Measurements from ENCODE around the gene YAF2.
A peak's percentile ranks its signal among the peaks of the same experiment; 100 is the strongest.

Gene YAF2

DNA sequence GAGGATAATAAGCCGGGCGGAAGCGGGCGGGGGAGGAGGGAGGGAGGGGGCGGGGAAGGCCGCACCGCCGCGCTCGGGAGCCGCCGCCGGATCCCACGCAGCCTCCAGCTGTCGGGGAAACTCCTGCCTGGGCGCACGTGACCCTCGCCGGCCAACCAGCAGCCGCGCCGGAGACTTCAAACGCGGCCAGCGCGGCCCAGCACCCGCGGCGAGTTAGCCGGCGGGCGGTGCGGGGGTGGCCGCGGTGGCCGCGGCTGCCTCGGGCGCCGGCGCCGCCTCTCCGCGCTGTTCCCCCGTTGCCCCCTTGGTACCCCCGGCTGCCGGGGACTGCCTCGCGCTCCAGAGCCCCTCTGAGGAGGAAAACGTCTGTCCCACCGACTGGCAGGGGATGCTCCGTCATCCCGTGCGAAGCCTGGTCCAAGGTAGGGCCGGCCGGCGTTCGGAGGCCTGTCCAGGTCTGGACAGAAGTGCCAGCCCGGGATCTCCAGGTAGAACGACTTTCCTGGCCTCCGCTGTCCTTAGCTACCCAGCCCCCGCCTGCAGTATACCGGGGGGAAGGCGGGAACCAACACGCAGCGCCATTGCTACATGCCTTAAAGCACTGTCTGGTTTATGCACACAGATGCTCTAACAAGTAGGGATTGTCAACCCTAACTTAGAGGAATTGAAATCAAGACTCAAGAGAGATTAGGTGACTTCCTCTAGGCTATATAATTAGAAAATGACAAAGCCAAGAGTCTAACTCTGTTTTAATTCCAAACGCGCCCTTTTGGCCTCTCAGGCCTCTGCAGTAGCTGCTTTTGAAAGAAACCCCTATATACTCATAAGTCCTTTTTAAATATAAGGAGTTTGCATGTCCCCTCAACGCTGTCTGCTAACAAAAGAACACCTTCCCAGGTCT is at the start of gene YAF2:
Gene YAF2, minus strand, starts transcription at position 9 of the 901 bp plus-strand sequence. CDS start 68 bp downstream, outside the sequence.
- DNase-seq, result peak; percentile 95

GRCh38 chr12:42286741-42287140 is 48.7 kb upstream of the YAF2 start:
- no peak for DNase-seq

DNA sequence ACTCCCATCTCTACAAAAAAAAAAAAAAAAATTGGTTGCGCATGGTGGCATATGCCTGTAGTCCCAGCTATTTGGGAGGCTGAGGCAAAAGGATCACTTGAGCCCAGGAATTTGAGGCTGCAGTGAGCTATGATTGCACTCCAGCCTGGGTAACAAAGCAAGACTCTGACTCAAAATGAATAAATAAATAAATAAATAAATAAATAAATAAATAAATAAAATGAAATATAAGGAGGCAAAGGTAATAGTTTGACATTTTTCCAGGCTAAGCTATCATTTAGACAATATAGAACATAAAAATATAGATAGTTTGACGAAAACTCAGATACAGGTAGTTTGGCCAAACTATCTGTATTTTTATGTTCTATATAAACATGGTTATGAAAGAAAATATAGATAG is 47.4 kb upstream of the YAF2 start:
- no peak for DNase-seq

DNA sequence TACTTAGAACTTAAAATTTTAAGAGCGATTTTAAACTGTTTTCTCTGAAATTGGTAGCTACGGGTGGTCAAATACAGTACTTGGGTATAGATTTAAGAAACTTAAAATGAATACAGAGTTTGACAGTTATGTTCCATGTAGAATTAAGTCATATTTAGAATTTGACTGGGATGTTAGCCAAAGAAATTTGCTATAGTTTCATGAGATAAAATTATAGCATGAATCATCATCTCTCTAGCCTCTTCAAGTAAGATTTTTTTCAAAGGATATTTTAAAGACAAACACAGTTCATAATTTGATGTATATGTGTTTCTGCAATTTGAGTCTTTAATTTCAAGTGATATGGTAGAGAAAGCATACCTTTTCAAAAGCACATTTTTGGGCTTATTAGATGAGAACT is 46.8 kb upstream of the YAF2 start:
- DNase-seq, result peak; percentile 39

DNA sequence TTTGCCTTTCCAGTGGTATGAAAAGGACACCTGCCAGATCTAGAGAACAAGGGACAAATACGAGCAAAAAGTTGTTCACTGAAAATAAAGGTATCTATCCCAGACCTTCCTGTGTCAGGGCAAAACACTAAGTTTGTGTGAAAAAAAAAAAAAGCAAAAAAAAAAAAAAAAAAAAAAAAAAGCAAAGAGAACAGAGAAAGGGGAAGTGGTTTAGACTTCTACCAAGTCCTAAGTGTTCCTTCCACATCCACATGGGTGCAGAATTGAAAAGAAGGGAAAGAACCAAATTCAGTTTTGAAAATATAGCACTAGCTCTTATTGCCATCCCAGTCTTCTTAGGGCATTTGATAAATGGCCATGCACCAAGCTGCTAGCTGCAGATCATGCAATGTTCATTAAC is 46.1 kb upstream of the YAF2 start:
- DNase-seq, result peak; percentile 74

- peak; percentile 47 for DNase-seq
Observed at GRCh38 chr12:42283739-42284138, 45.7 kb upstream of the YAF2 start.

- no peak for DNase-seq
Observed at GRCh38 chr12:42282294-42282693, 44.2 kb upstream of the YAF2 start.

- DNase-seq, result no peak
Observed at GRCh38 chr12:42281844-42282243, 43.8 kb upstream of the YAF2 start.

- DNase-seq, result no peak
Observed at GRCh38 chr12:42281278-42281677, 43.2 kb upstream of the YAF2 start.

GRCh38 chr12:42278128-42278510 is 40.1 kb upstream of the YAF2 start:
- DNase-seq, result no peak

- no peak for DNase-seq
Observed at GRCh38 chr12:42277396-42278127, 39.5 kb upstream of the YAF2 start.

- no peak for DNase-seq
Observed at GRCh38 chr12:42275499-42275898, 37.5 kb upstream of the YAF2 start.

DNA sequence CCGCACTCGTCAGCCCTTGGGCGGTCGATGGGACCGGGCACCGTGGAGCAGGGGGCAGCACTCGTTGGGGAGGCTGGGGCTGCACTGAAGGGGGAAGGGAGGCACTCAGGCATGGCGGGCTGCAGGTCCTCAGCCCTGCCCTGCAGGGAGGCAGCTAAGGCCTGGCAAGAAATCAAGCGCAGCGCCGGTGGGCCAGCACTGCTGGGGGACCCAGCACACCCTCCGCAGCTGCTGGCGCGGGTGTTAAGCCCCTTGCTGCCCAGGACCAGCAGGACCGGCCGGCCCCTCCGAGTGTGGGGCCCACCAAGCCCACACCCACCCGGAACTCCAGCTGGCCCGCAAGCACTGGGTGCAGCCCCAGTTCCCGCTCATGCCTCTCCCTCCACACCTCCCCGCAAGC is 35.7 kb upstream of the YAF2 start:
- DNase-seq, result no peak

GRCh38 chr12:42270596-42270995 is 32.5 kb upstream of the YAF2 start:
- no peak for DNase-seq

DNA sequence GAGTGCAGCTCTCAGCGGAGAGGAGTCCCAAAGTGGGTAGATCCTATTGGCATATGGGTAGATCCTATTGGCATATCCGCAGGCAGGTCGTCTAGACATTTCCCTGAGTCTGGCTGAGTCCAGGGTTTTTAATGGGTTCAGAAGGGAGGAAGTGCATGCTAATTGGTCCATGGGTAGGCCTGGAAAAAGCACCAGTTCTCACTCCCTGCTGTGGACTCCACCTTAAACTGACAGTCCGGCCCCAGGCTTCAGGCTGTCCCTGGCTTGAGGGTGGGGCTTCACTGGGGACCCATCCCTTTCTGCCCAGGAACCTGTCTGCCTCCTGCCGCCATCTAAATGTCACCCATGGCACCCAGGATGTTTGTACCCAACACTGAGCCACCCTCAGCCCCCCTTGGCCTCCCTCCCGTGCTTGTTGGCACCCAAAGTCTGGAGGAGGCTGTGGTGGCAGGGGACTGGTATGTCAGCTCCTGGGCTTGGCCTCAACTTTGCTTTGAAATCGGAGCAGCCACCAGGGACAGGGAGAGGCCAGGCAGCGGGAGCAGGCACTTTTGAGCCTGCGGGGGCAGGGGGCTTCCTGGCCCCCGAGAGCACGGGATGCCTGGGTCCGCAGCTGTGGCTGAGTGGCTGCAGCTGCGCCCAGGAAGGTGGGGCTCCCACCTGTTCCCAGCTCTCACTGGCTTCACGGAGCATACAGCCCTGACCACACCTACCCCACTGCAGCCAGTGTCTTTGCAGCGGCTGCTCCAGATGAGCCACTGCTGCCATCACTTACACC is 29.6 kb upstream of the YAF2 start:
- DNase-seq, result no peak

DNA sequence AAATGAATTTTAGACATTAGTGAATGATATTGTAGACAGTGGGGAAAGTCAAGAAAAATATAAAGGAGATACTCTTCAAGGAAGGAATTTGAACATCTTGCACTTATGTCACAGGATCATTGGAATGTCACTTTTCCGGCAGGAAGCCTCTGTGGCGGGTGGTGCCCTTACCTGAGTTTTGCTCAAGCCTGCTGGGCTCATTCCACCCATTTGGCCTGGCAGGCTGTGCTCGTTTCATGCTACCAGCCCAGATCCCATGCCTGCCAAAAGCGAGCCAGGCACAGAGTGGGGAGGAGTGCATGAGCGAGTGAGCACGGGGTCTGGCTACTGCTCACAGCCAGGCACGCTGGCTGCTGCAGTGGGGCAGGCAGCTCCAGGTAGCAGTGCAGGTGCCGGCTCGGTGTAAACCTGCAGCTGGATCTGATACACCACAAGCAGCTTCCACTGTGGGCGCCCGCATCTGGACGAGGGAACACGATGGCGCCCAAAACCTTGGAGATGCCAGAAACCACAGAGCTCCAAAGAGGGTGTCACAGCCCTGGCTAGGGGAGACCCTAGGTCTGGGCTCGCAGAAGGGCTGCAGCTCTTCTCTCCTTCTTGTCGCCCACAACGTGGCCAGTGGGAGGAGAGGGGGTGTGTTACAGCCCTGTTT is 28.7 kb upstream of the YAF2 start:
- DNase-seq, result no peak

- DNase-seq, result no peak
Observed at GRCh38 chr12:42262271-42262670, 24.2 kb upstream of the YAF2 start.

- DNase-seq, result peak; percentile 10
Observed at GRCh38 chr12:42261708-42262107, 23.7 kb upstream of the YAF2 start.

- DNase-seq, result no peak
Observed at GRCh38 chr12:42260518-42260917, 22.5 kb upstream of the YAF2 start.

- DNase-seq, result no peak
Observed at GRCh38 chr12:42259699-42260098, 21.7 kb upstream of the YAF2 start.

DNA sequence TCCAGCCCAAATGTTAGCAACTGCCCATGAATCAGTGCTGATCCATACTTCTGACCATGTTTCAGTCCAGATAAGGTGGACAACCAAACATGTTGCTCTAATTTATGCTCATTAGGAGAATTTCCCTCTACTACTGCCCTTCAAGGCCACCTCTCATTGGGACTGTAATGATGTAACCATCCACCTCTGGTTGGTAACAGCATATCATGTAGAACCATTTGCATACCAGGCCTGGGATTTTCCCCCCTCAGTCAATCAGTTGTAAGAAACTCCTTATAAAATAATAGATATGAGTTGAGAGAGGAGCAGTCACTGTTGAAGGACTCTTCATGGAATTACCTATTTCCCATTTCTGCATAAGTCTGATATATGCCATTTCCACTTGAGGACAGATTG is 17.8 kb upstream of the YAF2 start:
- DNase-seq, result no peak

DNA sequence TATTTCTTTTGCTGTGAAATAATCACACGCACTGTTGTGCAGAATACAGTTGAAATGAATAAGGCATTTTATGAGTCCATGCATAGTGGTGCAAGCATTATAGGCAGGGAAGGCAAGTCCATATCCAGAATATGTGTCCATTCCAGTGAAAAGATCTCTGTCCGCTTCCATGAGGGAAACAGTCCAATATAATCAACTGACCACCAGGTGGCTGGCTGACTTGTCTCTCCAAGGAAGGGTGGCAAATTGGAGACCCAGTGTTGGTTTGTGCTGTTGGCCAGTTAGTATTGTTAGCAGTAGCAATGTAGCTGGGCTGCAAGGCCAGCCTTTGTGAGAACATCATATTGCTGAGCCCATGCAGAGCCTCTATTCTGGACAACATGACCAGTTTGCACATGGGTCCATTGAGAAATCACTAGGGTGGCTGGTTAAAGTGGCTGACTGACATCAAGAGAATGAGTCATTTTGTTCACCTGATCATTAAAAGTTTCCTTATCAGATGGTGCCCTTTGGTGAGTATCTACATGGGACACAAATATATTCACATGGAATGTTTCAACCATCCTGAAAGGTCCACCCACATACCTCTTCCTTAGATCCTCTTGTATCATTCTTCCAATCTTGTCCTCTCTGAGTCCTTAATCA is 17.3 kb upstream of the YAF2 start:
- no peak for DNase-seq

Data from hematopoietic multipotent progenitor cell treated with erythropoietin and hydrocortisone succinate and interleukin-3 and kit ligand, for 4 days (in vitro differentiated cells).